ENCODE data around the gene AJM1.

AJM1 gene

GRCh38 chr9:136856541-136857141, 14.4 kb downstream of the AJM1 start:
- no peak for DNase-seq (ENCODE audit: insufficient read length, low spot score)
- no peak for TF ChIP-seq POLR2A (IDR thresholded peaks at IDR 0.05; ENCODE audit: low read depth, low read length)
- FAIRE-seq: no peak

DNA sequence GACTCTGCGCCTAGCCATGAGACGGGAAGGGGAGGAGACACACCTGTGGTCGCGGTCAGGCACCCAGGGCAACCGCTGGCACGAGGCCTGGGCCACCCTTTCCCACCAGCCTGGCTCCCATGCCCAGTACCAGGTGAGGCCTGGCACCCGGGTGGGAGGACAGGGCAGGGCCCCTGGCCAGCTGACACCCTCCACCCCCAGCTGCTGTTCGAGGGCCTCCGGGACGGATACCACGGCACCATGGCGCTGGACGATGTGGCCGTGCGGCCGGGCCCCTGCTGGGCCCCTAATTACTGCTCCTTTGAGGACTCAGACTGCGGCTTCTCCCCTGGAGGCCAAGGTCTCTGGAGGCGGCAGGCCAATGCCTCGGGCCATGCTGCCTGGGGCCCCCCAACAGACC, 14.9 kb downstream of the AJM1 start:
- TF ChIP-seq POLR2A (IDR thresholded peaks at IDR 0.05; ENCODE audit: low read depth, low read length): no peak
- FAIRE-seq: no peak
- no peak for DNase-seq (ENCODE audit: insufficient read length, low spot score)

GRCh38 chr9:136857581-136858412, 15.5 kb downstream of the AJM1 start:
- DNase-seq (ENCODE audit: insufficient read length, low spot score): no peak
- no peak for FAIRE-seq
- TF ChIP-seq POLR2A (IDR thresholded peaks at IDR 0.05; ENCODE audit: low read depth, low read length): no peak

- FAIRE-seq (no peak), DNase-seq (ENCODE audit: insufficient read length, low spot score) (no peak)
- no peak for TF ChIP-seq POLR2A (IDR thresholded peaks at IDR 0.05; ENCODE audit: low read depth, low read length)
These were observed 16.2 kb downstream of the AJM1 start for GRCh38 chr9:136858452-136858843.

DNA sequence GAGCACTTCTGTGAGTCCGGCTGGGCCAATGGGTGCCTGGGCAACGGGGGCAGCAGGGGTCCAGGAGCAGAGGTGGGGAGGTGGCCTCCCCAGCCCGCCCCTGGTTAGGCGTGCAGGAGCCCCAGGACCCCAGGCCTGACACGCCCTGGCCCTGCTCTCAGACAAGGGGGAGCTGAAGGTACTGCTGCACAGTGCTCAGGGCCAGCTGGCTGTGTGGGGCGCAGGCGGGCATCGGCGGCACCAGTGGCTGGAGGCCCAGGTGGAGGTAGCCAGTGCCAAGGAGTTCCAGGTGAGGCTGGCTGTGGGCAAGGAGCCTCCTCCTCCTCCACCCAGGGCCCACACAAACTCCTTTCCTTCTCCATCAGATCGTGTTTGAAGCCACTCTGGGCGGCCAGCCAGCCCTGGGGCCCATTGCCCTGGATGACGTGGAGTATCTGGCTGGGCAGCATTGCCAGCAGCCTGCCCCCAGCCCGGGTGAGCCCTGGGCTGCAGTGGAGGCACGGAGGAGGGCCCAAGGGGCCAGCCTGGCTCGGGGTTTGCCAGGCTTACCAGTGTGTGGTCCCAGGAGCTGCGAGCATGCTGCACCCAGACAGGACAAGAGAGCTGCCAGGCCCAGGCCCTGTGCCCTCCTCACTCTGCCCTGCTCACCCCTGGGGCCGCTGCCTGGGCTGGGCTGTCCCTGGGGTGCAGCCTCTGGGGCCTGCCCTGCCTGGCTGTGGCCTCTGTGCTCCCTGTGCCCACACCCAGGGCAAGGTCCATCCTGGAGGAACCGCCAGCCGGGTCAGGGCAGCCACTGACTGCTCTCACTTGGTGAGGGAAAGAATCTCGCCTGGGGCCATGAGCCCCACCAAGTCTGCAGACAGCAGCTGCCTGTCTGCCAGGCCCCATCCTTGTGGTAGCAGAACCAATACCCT, 16.8 kb downstream of the AJM1 start:
- FAIRE-seq (peak; percentile 75), DNase-seq (ENCODE audit: insufficient read length, low spot score) (peak; percentile 94)
- no peak for TF ChIP-seq POLR2A (IDR thresholded peaks at IDR 0.05; ENCODE audit: low read depth, low read length)

- TF ChIP-seq POLR2A (IDR thresholded peaks at IDR 0.05; ENCODE audit: low read depth, low read length): no peak
- FAIRE-seq (no peak), DNase-seq (ENCODE audit: insufficient read length, low spot score) (no peak)
These were observed 18.3 kb downstream of the AJM1 start for GRCh38 chr9:136860529-136860928.

- no peak for TF ChIP-seq POLR2A (IDR thresholded peaks at IDR 0.05; ENCODE audit: low read depth, low read length)
- DNase-seq (ENCODE audit: insufficient read length, low spot score) (no peak), FAIRE-seq (no peak)
These were observed 18.9 kb downstream of the AJM1 start for GRCh38 chr9:136860933-136861873.

DNA sequence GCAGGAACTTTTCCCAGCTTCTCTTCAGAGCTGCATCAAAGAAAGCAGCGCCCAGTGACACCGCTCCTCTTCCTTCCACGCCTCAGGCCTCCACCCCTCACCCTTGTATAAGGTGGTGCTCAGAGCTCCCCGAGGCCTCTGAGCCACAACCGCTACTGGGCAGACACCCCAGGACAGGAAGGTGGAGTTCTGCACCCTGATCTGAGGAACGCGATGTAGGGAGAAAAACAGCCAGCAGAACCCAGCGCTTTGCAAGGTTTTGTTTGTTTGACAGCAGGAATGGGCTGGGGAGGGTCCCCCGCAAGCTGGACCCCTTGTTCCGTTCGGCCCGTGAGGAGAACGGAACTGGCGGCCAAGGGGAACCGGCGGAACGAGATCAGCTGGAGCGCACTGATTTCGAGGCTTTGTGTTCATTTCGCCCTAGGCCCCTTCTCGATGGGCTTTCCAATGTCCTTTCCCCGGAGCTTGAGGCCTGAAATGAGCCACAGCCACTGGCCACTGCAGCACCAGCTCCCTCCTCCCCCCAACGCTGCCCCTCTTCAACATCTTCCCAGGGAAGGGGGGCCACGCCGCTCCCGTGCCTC, 19.7 kb downstream of the AJM1 start:
- DNase-seq (ENCODE audit: insufficient read length, low spot score) (no peak), FAIRE-seq (no peak)
- TF ChIP-seq POLR2A (IDR thresholded peaks at IDR 0.05; ENCODE audit: low read depth, low read length): no peak

DNA sequence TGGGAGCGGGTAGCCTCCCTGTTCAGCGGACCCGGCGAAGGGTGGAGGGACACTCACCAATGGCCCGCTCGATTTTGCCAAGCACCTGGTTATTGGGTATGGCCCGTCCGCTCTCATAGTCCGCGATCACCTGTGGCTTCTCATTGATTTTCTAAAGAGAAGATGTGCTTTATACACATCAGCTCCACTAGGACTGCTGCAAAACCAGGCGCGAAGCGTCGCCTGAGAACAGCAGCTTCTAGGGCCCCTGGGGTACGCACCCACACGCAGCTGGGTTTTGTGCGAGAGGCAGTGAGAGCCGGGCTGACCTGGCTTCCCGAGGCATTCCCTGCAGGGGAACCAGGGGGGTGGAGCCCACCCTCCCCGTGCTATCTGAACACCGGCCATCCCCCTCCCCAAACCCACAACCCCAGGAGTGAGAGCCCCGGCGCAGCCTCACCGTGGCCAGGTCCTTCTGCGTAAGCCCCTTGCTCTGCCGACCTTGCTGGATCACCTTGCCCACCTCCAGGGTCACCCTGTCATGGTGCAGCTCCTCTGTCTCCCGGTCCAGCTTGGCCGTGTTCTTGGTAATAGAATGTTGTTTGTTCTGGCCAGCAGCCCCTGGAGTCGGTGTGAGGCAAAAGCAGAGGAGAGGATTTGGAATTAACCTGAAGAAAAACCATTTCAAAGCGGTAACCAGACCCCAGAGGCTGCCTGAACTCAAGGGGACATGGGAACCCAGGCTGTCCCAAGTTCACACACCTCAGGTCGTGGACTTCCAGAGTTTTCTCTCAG, 20.8 kb downstream of the AJM1 start:
- DNase-seq (ENCODE audit: insufficient read length, low spot score): no peak
- FAIRE-seq: no peak
- TF ChIP-seq POLR2A (IDR thresholded peaks at IDR 0.05; ENCODE audit: low read depth, low read length): no peak

DNA sequence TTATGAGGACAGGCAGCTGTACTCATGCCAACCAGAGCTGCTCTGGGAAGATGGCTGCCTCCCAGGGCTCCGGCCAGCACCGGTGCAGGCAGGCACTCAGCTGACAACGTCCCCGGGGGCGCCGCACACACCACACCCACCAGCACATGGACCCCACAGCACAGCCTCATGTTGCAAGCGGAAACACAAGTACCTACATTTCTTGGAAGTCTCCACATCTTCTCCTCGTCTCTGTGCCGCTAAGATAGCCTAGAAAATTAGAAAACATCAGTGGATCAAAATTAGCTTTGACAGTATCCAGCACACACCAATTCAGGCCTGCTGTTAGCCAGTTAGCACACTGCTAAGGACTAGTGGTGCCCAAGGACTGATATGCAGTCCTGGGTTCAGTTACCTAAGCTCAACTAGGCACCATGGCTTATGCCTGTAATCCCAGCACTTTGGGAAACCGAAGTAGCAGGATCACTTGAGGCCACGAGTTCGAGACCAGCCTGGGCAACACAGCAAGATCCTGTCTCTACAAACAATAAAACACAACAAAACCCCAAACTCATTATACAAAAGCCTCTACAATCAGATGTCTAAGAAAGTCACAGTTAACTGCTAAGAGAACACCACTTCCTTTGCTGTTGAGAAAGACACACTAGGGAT, 21.5 kb downstream of the AJM1 start:
- DNase-seq (ENCODE audit: insufficient read length, low spot score) (no peak), FAIRE-seq (no peak)
- no peak for TF ChIP-seq POLR2A (IDR thresholded peaks at IDR 0.05; ENCODE audit: low read depth, low read length)

DNA sequence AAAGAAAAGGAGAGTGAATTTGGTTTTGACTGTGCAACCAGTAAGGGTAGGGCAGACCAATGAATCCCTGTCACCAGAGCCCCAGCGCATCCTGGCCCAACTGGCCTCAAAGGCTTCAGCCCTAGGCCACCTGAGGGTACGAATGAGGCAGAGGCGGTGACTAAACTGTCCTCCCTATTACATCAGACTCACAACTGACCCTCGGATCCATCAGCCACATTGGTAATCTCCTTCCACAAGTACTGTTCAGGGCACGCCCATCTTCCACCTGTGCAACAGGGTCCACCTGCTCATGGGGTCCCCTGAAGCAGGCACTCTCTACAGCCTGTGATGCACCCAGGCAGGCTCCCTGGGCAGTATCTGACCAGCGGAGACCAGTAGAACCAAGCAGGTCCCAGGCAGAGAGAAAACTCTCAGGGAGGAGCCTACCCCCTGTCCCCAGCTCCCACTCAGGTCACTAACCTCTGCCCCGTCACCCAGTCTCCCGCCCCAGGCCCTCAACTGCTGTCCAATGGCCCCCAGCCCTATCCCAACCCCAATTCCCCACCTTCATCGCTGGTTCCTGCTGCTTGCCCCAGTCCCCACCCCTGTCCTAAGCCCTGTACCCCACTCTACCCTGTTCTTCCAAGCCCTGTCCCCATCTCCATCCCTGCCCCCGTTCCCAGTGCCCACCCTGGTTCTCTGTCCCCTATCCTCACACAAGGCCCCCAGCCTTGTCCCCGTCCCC, 22.9 kb downstream of the AJM1 start:
- FAIRE-seq (no peak), DNase-seq (ENCODE audit: insufficient read length, low spot score) (no peak)
- no peak for TF ChIP-seq POLR2A (IDR thresholded peaks at IDR 0.05; ENCODE audit: low read depth, low read length)
